GM12891 (cell line): ENCODE measurements around the gene RNF114.
"Not testable (repeated sequence)": the region's sequence is repeated elsewhere in the genome, so short reads cannot be mapped to it uniquely, and the experiment has no call there.

Experiments
- DNase-seq: peaks from one replicate; pipeline ENCODE4 v3.0.0; 2011; ENCODE audit warnings: low spot score; ENCODE audit not compliant: insufficient read length
- FAIRE-seq: peaks from 2 replicates; lab custom pipeline; 2011; peaks lifted over from hg19 to GRCh38; lab: Jason Lieb, UNC
- PAX5 ChIP-seq: IDR thresholded peaks from 2 replicates; pipeline ENCODE4 v1.6.1; 2011; ENCODE audit warnings: low read length, moderate library complexity, mild to moderate bottlenecking; ENCODE audit not compliant: insufficient read depth, severe bottlenecking
- POLR2A ChIP-seq: IDR thresholded peaks from 2 replicates; pipeline ENCODE4 v1.6.1; 2011; ENCODE audit warnings: low read depth, low read length, control low read depth
- POLR2AphosphoS5 ChIP-seq: IDR thresholded peaks from 2 replicates; pipeline ENCODE4 v1.6.1; 2011; ENCODE audit warnings: low read depth, low read length, control low read depth
- POU2F2 ChIP-seq: IDR thresholded peaks from 2 replicates; pipeline ENCODE4 v1.6.1; 2011; ENCODE audit warnings: low read depth, mild to moderate bottlenecking, control low read depth, low read length, moderate library complexity
- SPI1 ChIP-seq: IDR thresholded peaks from 2 replicates; pipeline ENCODE4 v1.6.1; 2011; ENCODE audit warnings: low read depth, low read length, control low read depth
- TAF1 ChIP-seq: IDR thresholded peaks from 2 replicates; pipeline ENCODE4 v1.6.1; 2011; ENCODE audit warnings: low read depth, low read length, control low read depth

The RNF114 gene

GRCh38 chr20:49965781-49966305 lies 29.6 kb downstream of the RNF114 start:
- TF ChIP-seq POU2F2, result no peak
- no peak for TF ChIP-seq SPI1
- no peak for TF ChIP-seq PAX5
- TF ChIP-seq POLR2AphosphoS5, result no peak
- TF ChIP-seq POLR2A, result no peak
- no peak for TF ChIP-seq TAF1
- FAIRE-seq (no peak), DNase-seq (no peak)

GRCh38 chr20:49966861-49967260 lies 30.7 kb downstream of the RNF114 start:
- no peak for TF ChIP-seq SPI1
- no peak for TF ChIP-seq PAX5
- TF ChIP-seq TAF1, result no peak
- TF ChIP-seq POU2F2, result no peak
- no peak for TF ChIP-seq POLR2A
- no peak for TF ChIP-seq POLR2AphosphoS5
- no peak for FAIRE-seq
- no peak for DNase-seq

GRCh38 chr20:49969234-49969633 lies 33.0 kb downstream of the RNF114 start:
- FAIRE-seq, result no peak
- TF ChIP-seq SPI1, result no peak
- no peak for TF ChIP-seq PAX5
- no peak for TF ChIP-seq POU2F2
- TF ChIP-seq TAF1, result no peak
- no peak for TF ChIP-seq POLR2A
- no peak for TF ChIP-seq POLR2AphosphoS5
- no peak for DNase-seq

GRCh38 chr20:49969946-49970345 lies 33.7 kb downstream of the RNF114 start:
- no peak for TF ChIP-seq POLR2AphosphoS5
- no peak for TF ChIP-seq POLR2A
- TF ChIP-seq TAF1, result no peak
- TF ChIP-seq SPI1, result no peak
- TF ChIP-seq PAX5, result no peak
- no peak for TF ChIP-seq POU2F2
- FAIRE-seq, result no peak
- DNase-seq, result no peak

GRCh38 chr20:49970498-49970897 lies 34.3 kb downstream of the RNF114 start:
- DNase-seq (no peak), FAIRE-seq (no peak)

GRCh38 chr20:49973981-49974380 lies 37.8 kb downstream of the RNF114 start:
- FAIRE-seq (no peak), DNase-seq (no peak)
- TF ChIP-seq SPI1 (no peak), POLR2AphosphoS5 (no peak), POLR2A (no peak), PAX5 (no peak), TAF1 (no peak), POU2F2 (no peak)

More at GRCh38 chr20:49970498-49970897, 34.3 kb downstream of the RNF114 start:
- no peak for TF ChIP-seq POLR2A
- TF ChIP-seq SPI1, result no peak

GRCh38 chr20:49976542-49976941 lies 40.3 kb downstream of the RNF114 start:
- TF ChIP-seq PAX5 (no peak), SPI1 (no peak), TAF1 (no peak), POLR2A (no peak), POU2F2 (no peak), POLR2AphosphoS5 (no peak)
- FAIRE-seq (no peak), DNase-seq (no peak)

- FAIRE-seq, DNase-seq: not testable (repeated sequence)
These were observed 41.5 kb downstream of the RNF114 start for GRCh38 chr20:49977740-49978139.

GRCh38 chr20:49978685-49979029 lies 42.5 kb downstream of the RNF114 start:
- TF ChIP-seq PAX5 (no peak), POU2F2 (no peak), SPI1 (no peak), POLR2AphosphoS5 (no peak), TAF1 (no peak), POLR2A (no peak)
- FAIRE-seq (no peak), DNase-seq (no peak)

- DNase-seq, result peak; percentile 76
- no peak for TF ChIP-seq POU2F2
- no peak for TF ChIP-seq TAF1
- no peak for TF ChIP-seq POLR2A
- no peak for TF ChIP-seq SPI1
- TF ChIP-seq POLR2AphosphoS5, result no peak
- TF ChIP-seq PAX5, result no peak
- peak; percentile 60 for FAIRE-seq
These were observed 43.0 kb downstream of the RNF114 start for GRCh38 chr20:49979030-49979832.
